Measurements from ENCODE around the gene ANKRD44. TPM values are rescaled to one million over a fixed set of nuclear protein-coding genes. Genes with fewer than 3 reads are reported as not detected.

Gene ANKRD44
- total RNA-seq, 1 donor from 2014 or later: 12.0 TPM

GRCh38 chr2:197217541-197217940 is 93.0 kb downstream of the ANKRD44 start:
- no peak for DNase-seq
- Mint-ChIP-seq H3K9me3 (ENCODE audit: unreplicated experiment) (peaks cover 2% of the 10 kb centered on the region), H3K27me3 (ENCODE audit: unreplicated experiment) (no peaks in the 10 kb centered on the region), H3K36me3 (ENCODE audit: unreplicated experiment) (no peaks in the 10 kb centered on the region), H3K27ac (ENCODE audit: unreplicated experiment) (no peak overlapping the region), H3K4me1 (ENCODE audit: low read depth, unreplicated experiment) (peaks cover 12% of the 10 kb centered on the region), H3K4me3 (ENCODE audit: unreplicated experiment) (no peak overlapping the region)
- TF ChIP-seq CTCF (IDR thresholded peaks at IDR 0.05; ENCODE audit: partially characterized antibody, unreplicated experiment): no peak

- no peak for DNase-seq
- Mint-ChIP-seq H3K4me1 (ENCODE audit: low read depth, unreplicated experiment) (peaks cover 12% of the 10 kb centered on the region), H3K27ac (ENCODE audit: unreplicated experiment) (peak overlapping the region; percentile 28), H3K9me3 (ENCODE audit: unreplicated experiment) (no peaks in the 10 kb centered on the region), H3K27me3 (ENCODE audit: unreplicated experiment) (no peaks in the 10 kb centered on the region), H3K36me3 (ENCODE audit: unreplicated experiment) (no peaks in the 10 kb centered on the region), H3K4me3 (ENCODE audit: unreplicated experiment) (no peak overlapping the region)
- TF ChIP-seq CTCF (IDR thresholded peaks at IDR 0.05; ENCODE audit: partially characterized antibody, unreplicated experiment): no peak
These were observed 94.1 kb downstream of the ANKRD44 start for GRCh38 chr2:197216361-197216979.

- no peaks in the 10 kb centered on the region for H3K9me3 Mint-ChIP-seq (ENCODE audit: unreplicated experiment)
- peaks cover 12% of the 10 kb centered on the region for H3K4me1 Mint-ChIP-seq (ENCODE audit: low read depth, unreplicated experiment)
- no peak for TF ChIP-seq CTCF (IDR thresholded peaks at IDR 0.05; ENCODE audit: partially characterized antibody, unreplicated experiment)
- no peak for DNase-seq
- H3K27ac Mint-ChIP-seq (ENCODE audit: unreplicated experiment): peak overlapping the region; percentile 28
- H3K36me3 Mint-ChIP-seq (ENCODE audit: unreplicated experiment): no peaks in the 10 kb centered on the region
- H3K27me3 Mint-ChIP-seq (ENCODE audit: unreplicated experiment): no peaks in the 10 kb centered on the region
- no peak overlapping the region for H3K4me3 Mint-ChIP-seq (ENCODE audit: unreplicated experiment)
These were observed 94.7 kb downstream of the ANKRD44 start for GRCh38 chr2:197215748-197216360.

GRCh38 chr2:197212344-197213262 is 98.0 kb downstream of the ANKRD44 start:
- no peaks in the 10 kb centered on the region for H3K9me3 Mint-ChIP-seq (ENCODE audit: unreplicated experiment)
- H3K36me3 Mint-ChIP-seq (ENCODE audit: unreplicated experiment): no peaks in the 10 kb centered on the region
- TF ChIP-seq CTCF (IDR thresholded peaks at IDR 0.05; ENCODE audit: partially characterized antibody, unreplicated experiment): no peak
- no peaks in the 10 kb centered on the region for H3K27me3 Mint-ChIP-seq (ENCODE audit: unreplicated experiment)
- no peak for DNase-seq
- peaks cover 12% of the 10 kb centered on the region for H3K4me1 Mint-ChIP-seq (ENCODE audit: low read depth, unreplicated experiment)
- no peak overlapping the region for H3K27ac Mint-ChIP-seq (ENCODE audit: unreplicated experiment)
- no peak overlapping the region for H3K4me3 Mint-ChIP-seq (ENCODE audit: unreplicated experiment)
